PC-9 (cell line): ENCODE results near the gene GNG13. TPM values are rescaled to one million over a fixed set of nuclear protein-coding genes. Genes with fewer than 3 reads are reported as not detected.

Experiments
- BruUV-seq: library from RNA; stranded (reverse); fragments of 400-500 nt; replicated peaks from 2 replicates; lab custom pipeline; 2021; lab: Mats Ljungman, UMichigan
- CTCF ChIA-PET: fragments of 300-600 bp; sonication (Branson Sonifier 250); formaldehyde crosslinking; loops from one replicate; lab custom pipeline; 2022; ENCODE audit warnings: antibody characterized with exemption; lab: Charles Lee
- POLR2A ChIA-PET: fragments of 300-600 bp; sonication (Branson Sonifier 250); formaldehyde crosslinking; loops from one replicate; lab custom pipeline; 2022; ENCODE audit warnings: antibody characterized with exemption; ENCODE audit not compliant: unreplicated experiment; lab: Charles Lee
- DNase-seq, 2 experiments: peaks; one replicate each; pipeline versions ENCODE4 v3.0.0 to v3.0.0-alpha.2; 2015 to 2022; ENCODE audit warnings: mixed read lengths in 1 of 2
- H2AFZ ChIP-seq: fragments of 200-600 bp; sonication (generic); 2 replicates; pipeline ENCODE4 v1.8.1; 2017; ENCODE audit warnings: antibody characterized with exemption
- H3F3A ChIP-seq: fragments of 200-600 bp; sonication (generic); 2 replicates; pipeline ENCODE4 v1.8.1; 2017; ENCODE audit warnings: antibody characterized with exemption, mild to moderate bottlenecking, low read depth; ENCODE audit not compliant: insufficient read depth
- H3K27ac ChIP-seq: fragments of 200-600 bp; sonication (generic); 2 replicates; pipeline ENCODE4 v1.6.1; 2016; ENCODE audit warnings: mixed run types
- H3K27me3 ChIP-seq: fragments of 200-600 bp; sonication (generic); 2 replicates; pipeline ENCODE4 v1.6.1; 2016; ENCODE audit warnings: low read depth, mixed run types; ENCODE audit not compliant: insufficient read depth
- H3K36me3 ChIP-seq: fragments of 200-600 bp; sonication (generic); 2 replicates; pipeline ENCODE4 v1.6.1; 2016; ENCODE audit warnings: low read depth, mixed run types
- H3K4me1 ChIP-seq: fragments of 200-600 bp; sonication (generic); replicated peaks from 2 replicates; pipeline ENCODE4 v1.6.1; 2016; ENCODE audit warnings: mixed run types; ENCODE audit not compliant: insufficient read depth
- H3K4me2 ChIP-seq: fragments of 200-600 bp; sonication (generic); 2 replicates; pipeline ENCODE4 v1.6.1; 2017; ENCODE audit warnings: mixed run types
- H3K4me3 ChIP-seq: fragments of 200-600 bp; sonication (generic); 2 replicates; pipeline ENCODE4 v1.6.1; 2016; ENCODE audit warnings: mixed run types
- H3K79me2 ChIP-seq: fragments of 200-600 bp; sonication (generic); 2 replicates; pipeline ENCODE4 v1.6.1; 2017; ENCODE audit warnings: low read depth, mixed run types
- H3K9me2 ChIP-seq: fragments of 200-600 bp; sonication (generic); 2 replicates; pipeline ENCODE4 v1.8.1; 2017; ENCODE audit warnings: mild to moderate bottlenecking; ENCODE audit not compliant: insufficient read depth
- H3K9me3 ChIP-seq: fragments of 200-600 bp; sonication (generic); 2 replicates; pipeline ENCODE4 v1.8.1; 2016; ENCODE audit warnings: low read depth; ENCODE audit not compliant: insufficient read depth
- H4K20me1 ChIP-seq: fragments of 200-600 bp; sonication (generic); 2 replicates; pipeline ENCODE4 v1.8.1; 2017; ENCODE audit not compliant: insufficient read depth
- CTCF ChIP-seq: fragments of 200-600 bp; sonication (generic); conservative IDR thresholded peaks from 2 replicates; pipeline ENCODE4 v1.6.1; 2017; ENCODE audit warnings: mixed run types, antibody characterized with exemption, mild to moderate bottlenecking, moderate library complexity
- EZH2 ChIP-seq: fragments of 200-600 bp; sonication (generic); IDR thresholded peaks from 2 replicates; pipeline ENCODE4 v1.8.0; 2017; ENCODE audit warnings: antibody characterized with exemption, low read depth
- intact Hi-C: fragments of 100-400 bp; cut with micrococcal nuclease; formaldehyde crosslinking; loops from one replicate; pipeline ENCODE4 v1.10.0; 2022; ENCODE audit not compliant: unreplicated experiment
- total RNA-seq: library from RNA; stranded (reverse); gene quantifications from 2 replicates; pipeline ENCODE4 v1.2.3, GENCODE V29; 2021

The GNG13 gene
- total RNA-seq, 1 experiment from 2014 or later = not detected

- Histone ChIP-seq H3K27me3 (peaks cover 75% of the 10 kb centered on the region), H3K4me3 (no peak overlapping the region), H3K4me1 (no peaks in the 10 kb centered on the region), H3K4me2 (no peak overlapping the region), H3K36me3 (no peaks in the 10 kb centered on the region), H4K20me1 (no peaks in the 10 kb centered on the region), H3K27ac (no peak overlapping the region), H2AFZ (no peak overlapping the region), H3K9me2 (no peaks in the 10 kb centered on the region), H3F3A (peaks cover 3% of the 10 kb centered on the region; the same call in 1 of the 2 replicates), H3K79me2 (no peaks in the 10 kb centered on the region), H3K9me3 (no peaks in the 10 kb centered on the region)
- TF ChIP-seq CTCF = no peak
- no peak for TF ChIP-seq EZH2
- ChIA-PET CTCF (no interaction called here), POLR2A (interaction anchor here (0.6 kb wide), 1 partner anchor 761 kb away, joined by 10 read pairs; no protein-coding TSS in a partner anchor)
- intact Hi-C loops = no loop called here
- BruUV-seq = no TSS peak
- no peak for DNase-seq
These were observed 41.5 kb upstream of the GNG13 start for GRCh38 chr16:842061-842476.

GRCh38 chr16:841455-842060 is 41.0 kb upstream of the GNG13 start:
- no peak overlapping the region for H3K4me3 ChIP-seq
- H3F3A ChIP-seq = peaks cover 3% of the 10 kb centered on the region; the same call in 1 of the 2 replicates
- no peaks in the 10 kb centered on the region for H3K4me1 ChIP-seq
- ChIA-PET POLR2A (no interaction called here), CTCF (interaction anchor here (0.7 kb wide), 1 partner anchor 129 kb away, joined by 9 read pairs; no protein-coding TSS in a partner anchor)
- H3K27ac ChIP-seq = no peak overlapping the region
- peaks cover 80% of the 10 kb centered on the region for H3K27me3 ChIP-seq
- H3K9me2 ChIP-seq = no peaks in the 10 kb centered on the region
- no peak overlapping the region for H3K4me2 ChIP-seq
- no peaks in the 10 kb centered on the region for H4K20me1 ChIP-seq
- H3K79me2 ChIP-seq = no peaks in the 10 kb centered on the region
- no peak overlapping the region for H2AFZ ChIP-seq
- H3K36me3 ChIP-seq = no peaks in the 10 kb centered on the region
- intact Hi-C loops = no loop called here
- no peak for DNase-seq
- BruUV-seq = no TSS peak
- TF ChIP-seq CTCF (no peak), EZH2 (no peak)
- no peaks in the 10 kb centered on the region for H3K9me3 ChIP-seq

- Histone ChIP-seq H4K20me1 (no peaks in the 10 kb centered on the region), H2AFZ (no peak overlapping the region), H3F3A (no peaks in the 10 kb centered on the region), H3K4me3 (no peak overlapping the region), H3K4me2 (no peak overlapping the region), H3K9me2 (no peaks in the 10 kb centered on the region), H3K36me3 (no peaks in the 10 kb centered on the region), H3K79me2 (no peaks in the 10 kb centered on the region), H3K27me3 (peaks cover 84% of the 10 kb centered on the region), H3K27ac (no peak overlapping the region), H3K4me1 (no peaks in the 10 kb centered on the region), H3K9me3 (peaks cover 5% of the 10 kb centered on the region; the same call in 1 of the 2 replicates)
- DNase-seq = no peak
- POLR2A ChIA-PET = no interaction called here
- intact Hi-C loops = no loop called here
- CTCF ChIA-PET = interaction anchor here (0.7 kb wide), 1 partner anchor 128 kb away, joined by 9 read pairs; no protein-coding TSS in a partner anchor
- no TSS peak for BruUV-seq
- TF ChIP-seq CTCF (no peak), EZH2 (no peak)
These were observed 40.3 kb upstream of the GNG13 start for GRCh38 chr16:840561-841454.
